Amniotic epithelial cell (primary cell): Measurements from ENCODE around the gene SMYD3.
"Not testable (repeated sequence)": the region's sequence is repeated elsewhere in the genome, so short reads cannot be mapped to it uniquely, and the experiment has no call there.

ENCODE experiments used
- DNase-seq: peaks from one replicate; pipeline ENCODE4 v3.0.0-alpha.2; 2010; ENCODE audit warnings: low read depth

SMYD3 gene

GRCh38 chr1:245952383-245953026, 554.6 kb downstream of the SMYD3 start:
- no peak for DNase-seq

- DNase-seq = no peak
Observed at GRCh38 chr1:245948786-245949185, 558.3 kb downstream of the SMYD3 start.

GRCh38 chr1:245946905-245947304, 560.2 kb downstream of the SMYD3 start:
- peak; percentile 59 for DNase-seq

GRCh38 chr1:245945136-245945535, 561.9 kb downstream of the SMYD3 start:
- DNase-seq = not testable (repeated sequence)

GRCh38 chr1:245942856-245943255, 564.2 kb downstream of the SMYD3 start:
- no peak for DNase-seq

GRCh38 chr1:245941771-245942170, 565.3 kb downstream of the SMYD3 start:
- DNase-seq = not testable (repeated sequence)

- no peak for DNase-seq
Observed at GRCh38 chr1:245939756-245940345, 567.2 kb downstream of the SMYD3 start.

GRCh38 chr1:245938046-245938435, 569.0 kb downstream of the SMYD3 start:
- DNase-seq = no peak

GRCh38 chr1:245937316-245938045, 569.6 kb downstream of the SMYD3 start:
- no peak for DNase-seq

- no peak for DNase-seq
Observed at GRCh38 chr1:245934409-245934808, 572.7 kb downstream of the SMYD3 start.

GRCh38 chr1:245933431-245934045, 573.5 kb downstream of the SMYD3 start:
- DNase-seq = no peak

GRCh38 chr1:245932302-245932972, 574.6 kb downstream of the SMYD3 start:
- no peak for DNase-seq

- DNase-seq = no peak
Observed at GRCh38 chr1:245931450-245931849, 575.6 kb downstream of the SMYD3 start.

GRCh38 chr1:245929224-245929623, 577.9 kb downstream of the SMYD3 start:
- no peak for DNase-seq

- DNase-seq = no peak
Observed at GRCh38 chr1:245926888-245927287, 580.2 kb downstream of the SMYD3 start.

GRCh38 chr1:245923215-245923614, 583.9 kb downstream of the SMYD3 start:
- DNase-seq = no peak

GRCh38 chr1:245921417-245921816, 585.7 kb downstream of the SMYD3 start:
- no peak for DNase-seq

- DNase-seq = no peak
Observed at GRCh38 chr1:245917403-245917802, 589.7 kb downstream of the SMYD3 start.

- no peak for DNase-seq
Observed at GRCh38 chr1:245915841-245916240, 591.2 kb downstream of the SMYD3 start.

- DNase-seq = no peak
Observed at GRCh38 chr1:245915406-245915805, 591.7 kb downstream of the SMYD3 start.

GRCh38 chr1:245908543-245908942, 598.5 kb downstream of the SMYD3 start:
- DNase-seq = no peak

- no peak for DNase-seq
Observed at GRCh38 chr1:245906207-245906606, 600.9 kb downstream of the SMYD3 start.
